PC-9 (cell line): Measurements from ENCODE around the gene MAGEA2B.
"Not testable (repeated sequence)": the region's sequence is repeated elsewhere in the genome, so short reads cannot be mapped to it uniquely, and the experiment has no call there.

Experiments used
- EZH2 ChIP-seq: fragments of 200-600 bp; sonication (generic); IDR thresholded peaks from 2 replicates; pipeline ENCODE4 v1.8.0; 2017; ENCODE audit warnings: antibody characterized with exemption, low read depth
- TF ChIP-seq, protein P1 (sequence below): fragments of 200-600 bp; sonication (generic); conservative IDR thresholded peaks from 2 replicates; pipeline ENCODE4 v1.6.1; 2017; ENCODE audit warnings: mixed run types, antibody characterized with exemption, mild to moderate bottlenecking, moderate library complexity

DNA sequence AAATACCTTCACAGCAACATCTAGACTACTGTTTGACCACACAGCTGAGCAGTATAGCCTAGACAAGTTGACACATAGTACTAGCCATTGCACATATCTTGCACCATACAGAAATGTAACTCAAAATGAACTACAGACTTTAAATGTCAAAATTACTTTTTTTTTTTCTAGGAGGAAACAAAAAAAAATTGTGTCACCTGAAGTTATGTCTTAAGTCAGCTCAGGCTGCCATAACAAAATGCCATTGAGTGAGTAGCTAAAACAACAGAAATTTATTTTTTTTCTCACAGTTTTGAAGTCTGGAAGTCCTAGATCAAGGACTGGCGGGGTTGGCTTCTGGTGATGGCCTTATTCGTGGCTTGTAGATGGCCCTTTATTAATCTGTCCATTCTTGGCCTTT, 5.3 kb upstream of the MAGEA2B start, which contains the start of gene CSAG2:
- not testable (repeated sequence) for TF ChIP-seq EZH2
- TF ChIP-seq, protein P1, sequence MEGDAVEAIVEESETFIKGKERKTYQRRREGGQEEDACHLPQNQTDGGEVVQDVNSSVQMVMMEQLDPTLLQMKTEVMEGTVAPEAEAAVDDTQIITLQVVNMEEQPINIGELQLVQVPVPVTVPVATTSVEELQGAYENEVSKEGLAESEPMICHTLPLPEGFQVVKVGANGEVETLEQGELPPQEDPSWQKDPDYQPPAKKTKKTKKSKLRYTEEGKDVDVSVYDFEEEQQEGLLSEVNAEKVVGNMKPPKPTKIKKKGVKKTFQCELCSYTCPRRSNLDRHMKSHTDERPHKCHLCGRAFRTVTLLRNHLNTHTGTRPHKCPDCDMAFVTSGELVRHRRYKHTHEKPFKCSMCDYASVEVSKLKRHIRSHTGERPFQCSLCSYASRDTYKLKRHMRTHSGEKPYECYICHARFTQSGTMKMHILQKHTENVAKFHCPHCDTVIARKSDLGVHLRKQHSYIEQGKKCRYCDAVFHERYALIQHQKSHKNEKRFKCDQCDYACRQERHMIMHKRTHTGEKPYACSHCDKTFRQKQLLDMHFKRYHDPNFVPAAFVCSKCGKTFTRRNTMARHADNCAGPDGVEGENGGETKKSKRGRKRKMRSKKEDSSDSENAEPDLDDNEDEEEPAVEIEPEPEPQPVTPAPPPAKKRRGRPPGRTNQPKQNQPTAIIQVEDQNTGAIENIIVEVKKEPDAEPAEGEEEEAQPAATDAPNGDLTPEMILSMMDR: not testable (repeated sequence)
